GM19043 (cell line): ENCODE results near the gene BAX.
A peak's percentile ranks its signal among the peaks of the same experiment; 100 is the strongest.
"Not testable (repeated sequence)": the region's sequence is repeated elsewhere in the genome, so short reads cannot be mapped to it uniquely, and the experiment has no call there.

Source experiments
- ATAC-seq: cut with Tn5 transposase; IDR thresholded peaks from one replicate; pipeline ENCODE4 v1.9.1; 2021; ENCODE audit warnings: low read depth; ENCODE audit not compliant: unreplicated experiment

BAX gene

GRCh38 chr19:48954595-48955307 lies at the start of gene BAX:
Gene BAX (plus strand): TSS chr19:48954875. CDS start chr19:48954929, 54 bp downstream.
- peak; percentile 71 for ATAC-seq

GRCh38 chr19:48905664-48906063 lies 49.0 kb upstream of the BAX start:
- no peak for ATAC-seq

GRCh38 chr19:48906324-48906723 lies 48.4 kb upstream of the BAX start:
- ATAC-seq = no peak

- ATAC-seq = no peak
These were observed 47.0 kb upstream of the BAX start for GRCh38 chr19:48907671-48908070.

DNA sequence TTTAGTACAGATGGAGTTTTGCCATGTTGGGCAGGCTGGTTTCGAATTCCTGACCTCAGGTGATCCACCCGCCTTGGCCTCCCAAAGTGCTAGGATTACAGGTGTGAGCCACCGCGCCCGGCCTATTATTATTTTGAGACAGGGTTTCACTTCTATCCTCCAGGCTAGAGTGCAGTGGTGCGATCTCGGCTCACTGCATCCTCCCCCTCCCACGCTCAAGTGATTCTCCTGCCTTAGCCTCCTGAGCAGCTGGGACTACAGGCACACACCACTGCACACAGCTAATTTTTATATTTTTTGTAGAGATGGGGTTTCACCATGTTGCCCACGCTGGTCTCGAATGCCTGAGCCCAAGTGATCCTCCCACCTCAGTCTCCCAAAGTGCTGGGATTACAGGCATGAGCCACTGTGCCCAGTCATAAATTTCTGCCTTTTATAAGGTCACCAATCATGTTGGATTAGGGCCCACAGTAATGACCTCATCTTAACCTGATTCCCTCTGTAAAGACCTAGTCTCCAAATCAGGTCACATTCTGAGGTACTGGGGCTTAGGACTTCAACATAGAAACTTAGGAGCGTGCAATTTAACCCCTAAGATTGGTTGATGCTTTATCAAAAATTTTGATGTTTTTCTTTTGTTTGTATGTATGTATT lies 45.1 kb upstream of the BAX start:
- ATAC-seq = not testable (repeated sequence)

- no peak for ATAC-seq
These were observed 43.9 kb upstream of the BAX start for GRCh38 chr19:48910803-48911202.

GRCh38 chr19:48913114-48913889 lies 41.4 kb upstream of the BAX start:
- no peak for ATAC-seq

DNA sequence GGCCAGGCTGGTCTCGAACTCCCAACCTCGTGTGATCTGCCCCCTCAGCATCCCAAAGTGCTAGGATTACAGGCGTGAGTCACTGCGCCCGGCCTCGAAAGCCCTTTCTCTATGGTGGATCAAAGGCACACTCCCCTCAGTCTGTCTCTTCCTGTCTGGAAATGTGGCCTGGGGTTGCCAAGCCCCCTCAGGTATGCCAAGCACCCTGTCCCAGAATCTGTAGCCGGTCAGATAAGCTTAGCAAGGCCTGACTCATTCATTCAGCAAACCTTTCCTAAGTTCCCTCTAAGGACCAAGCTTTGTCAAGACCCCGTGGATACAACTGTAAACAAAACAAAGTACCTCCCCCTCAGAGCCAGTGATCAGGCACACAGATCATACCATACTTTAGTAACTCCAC lies 40.5 kb upstream of the BAX start:
- no peak for ATAC-seq

DNA sequence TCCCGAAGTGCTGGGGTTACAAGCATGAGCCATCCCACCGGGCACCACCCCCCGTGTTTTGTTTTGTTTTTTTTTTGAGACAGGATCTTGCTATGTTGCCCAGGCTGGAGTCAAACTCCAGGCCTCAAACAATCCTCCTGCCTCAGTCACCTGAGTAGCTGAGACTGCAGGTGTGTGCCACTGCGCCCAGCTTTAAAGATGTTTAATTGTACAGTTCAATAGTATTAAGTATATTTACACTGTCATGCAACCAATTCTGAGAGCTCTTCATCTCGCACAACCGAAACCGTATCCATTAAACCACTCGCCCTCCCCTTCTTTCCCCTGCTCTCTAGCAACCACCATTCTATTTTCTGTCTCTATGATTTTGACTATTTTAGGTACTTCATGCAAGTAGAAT lies 38.9 kb upstream of the BAX start:
- ATAC-seq = no peak

GRCh38 chr19:48918071-48918470 lies 36.6 kb upstream of the BAX start:
- no peak for ATAC-seq

DNA sequence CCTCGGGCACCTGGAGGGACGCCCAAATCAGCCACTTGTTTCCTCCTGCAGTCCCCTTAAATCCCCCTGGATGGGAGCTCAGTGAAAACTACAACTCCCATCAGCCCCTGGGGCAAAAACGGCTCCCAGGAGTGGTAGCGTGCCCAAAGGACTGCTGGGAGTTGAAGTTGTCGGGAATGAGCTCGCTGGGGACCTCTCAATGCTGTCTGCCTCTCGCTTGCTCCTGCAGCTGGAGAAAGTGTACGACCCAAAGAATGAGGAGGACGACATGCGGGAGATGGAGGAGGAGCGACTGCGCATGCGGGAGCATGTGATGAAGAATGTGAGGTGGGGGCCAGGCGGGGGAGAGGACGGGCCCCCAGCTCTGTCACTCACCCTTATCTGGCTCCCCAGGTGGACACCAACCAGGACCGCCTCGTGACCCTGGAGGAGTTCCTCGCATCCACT lies 35.9 kb upstream of the BAX start:
- no peak for ATAC-seq

DNA sequence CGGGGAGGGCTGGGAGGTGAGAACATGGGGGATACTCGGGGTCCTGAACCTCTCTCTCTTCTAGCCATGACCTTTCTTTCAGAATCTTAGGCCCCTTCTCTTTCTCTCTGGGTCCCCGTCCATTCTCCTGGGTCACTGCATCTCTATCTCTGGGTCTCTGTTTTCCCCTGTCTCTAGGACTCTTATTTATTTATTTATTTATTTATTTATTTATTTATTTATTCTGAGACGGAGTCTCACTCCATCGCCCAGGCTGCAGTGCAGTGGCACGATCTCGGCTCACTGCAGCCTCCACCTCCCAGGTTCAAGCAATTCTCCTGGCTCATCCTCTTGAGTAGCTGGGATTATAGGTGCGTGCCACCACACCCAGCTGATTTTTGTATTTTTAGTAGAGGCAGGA lies 35.4 kb upstream of the BAX start:
- ATAC-seq = not testable (repeated sequence)

GRCh38 chr19:48920949-48921348 lies 33.7 kb upstream of the BAX start:
- no peak for ATAC-seq

DNA sequence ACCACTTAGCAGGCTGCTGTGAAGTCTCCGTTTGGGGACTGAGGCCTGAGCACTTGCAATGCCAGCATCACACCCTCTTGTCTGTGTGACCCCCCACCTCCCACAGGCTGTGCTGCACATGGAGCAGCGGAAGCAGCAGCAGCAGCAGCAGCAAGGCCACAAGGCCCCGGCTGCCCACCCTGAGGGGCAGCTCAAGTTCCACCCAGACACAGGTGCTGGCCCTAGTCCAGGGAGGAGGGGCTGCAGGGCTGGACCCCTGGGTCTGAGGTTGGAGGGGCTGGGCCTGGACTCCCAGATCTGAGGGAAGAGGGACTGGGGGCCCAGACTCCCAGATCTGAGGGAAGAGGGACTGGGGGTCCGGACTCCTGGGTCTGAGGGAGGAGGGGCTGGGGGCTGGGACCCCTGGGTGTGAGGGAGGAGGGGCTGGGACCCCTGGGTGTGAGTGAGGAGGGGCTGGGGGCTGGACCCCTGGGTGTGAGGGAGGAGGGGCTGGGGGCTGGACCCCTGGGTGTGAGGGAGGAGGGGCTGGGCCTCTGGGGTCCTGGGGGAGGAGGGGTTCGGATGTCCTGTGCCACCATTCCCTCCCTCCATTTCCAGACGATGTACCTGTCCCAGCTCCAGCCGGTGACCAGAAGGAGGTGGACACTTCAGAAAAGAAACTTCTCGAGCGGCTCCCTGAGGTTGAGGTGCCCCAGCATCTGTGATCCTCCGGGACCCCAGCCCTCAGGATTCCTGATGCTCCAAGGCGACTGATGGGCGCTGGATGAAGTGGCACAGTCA lies 32.8 kb upstream of the BAX start:
- ATAC-seq = no peak

- ATAC-seq = no peak
These were observed 31.9 kb upstream of the BAX start for GRCh38 chr19:48922548-48923490.

- no peak for ATAC-seq
These were observed 29.3 kb upstream of the BAX start for GRCh38 chr19:48925240-48925843.

DNA sequence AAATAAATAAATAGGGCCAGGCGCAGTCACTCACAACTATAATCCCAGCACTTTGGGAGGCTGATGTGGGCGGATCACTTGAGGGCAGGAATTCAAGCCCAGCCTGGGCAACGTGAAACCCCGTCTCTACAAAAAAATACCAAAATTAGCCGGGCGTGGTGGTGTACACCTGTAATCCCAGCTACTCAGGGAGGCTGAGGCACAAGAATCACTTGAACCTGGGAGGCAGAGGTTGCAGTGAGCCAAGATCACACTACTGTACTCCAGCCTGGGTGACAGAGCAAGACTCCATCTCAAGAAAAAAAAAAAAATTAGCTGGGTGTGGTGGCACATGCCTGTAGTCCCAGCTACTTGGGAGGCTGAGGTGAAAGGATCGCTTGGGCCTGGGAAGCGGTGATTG lies 28.8 kb upstream of the BAX start:
- not testable (repeated sequence) for ATAC-seq

DNA sequence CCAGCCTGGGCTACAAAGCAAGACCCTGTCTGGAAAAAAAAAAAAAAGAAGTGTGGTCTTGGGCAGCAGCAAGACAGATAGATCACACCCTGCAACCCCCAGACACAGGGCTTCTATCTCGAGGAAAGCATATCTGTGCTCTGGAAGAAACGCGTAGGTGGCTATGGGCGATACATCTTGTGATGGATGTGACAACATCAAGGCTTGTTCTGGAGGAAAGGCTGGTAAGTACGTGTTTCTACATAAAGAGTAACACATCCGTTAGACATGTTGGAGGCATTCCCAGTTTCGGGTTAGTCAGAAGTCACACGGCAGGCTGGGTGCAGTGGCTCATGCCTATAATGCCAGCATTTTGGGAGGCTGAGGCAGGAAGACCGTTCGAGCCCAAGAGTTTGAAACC lies 27.8 kb upstream of the BAX start:
- no peak for ATAC-seq

DNA sequence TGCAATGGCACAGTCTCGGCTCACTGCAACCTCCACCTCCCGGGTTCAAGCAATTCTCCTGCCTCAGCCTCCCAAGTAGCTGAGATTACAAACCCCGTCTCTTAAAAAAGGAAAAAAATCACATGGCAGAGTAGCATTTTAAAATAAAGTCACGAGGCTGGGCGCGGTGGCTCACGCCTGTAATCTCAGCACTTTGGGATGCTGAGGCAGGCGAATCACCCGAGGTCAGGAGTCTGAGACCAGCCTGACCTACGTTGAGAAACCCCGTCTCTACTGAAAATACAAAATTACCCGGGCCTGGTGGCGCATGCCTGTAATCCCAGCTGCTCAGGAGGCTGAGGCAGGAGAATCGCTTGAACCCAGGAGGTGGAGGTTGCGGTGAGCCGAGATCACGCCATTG lies 27.0 kb upstream of the BAX start:
- not testable (repeated sequence) for ATAC-seq
